HEK293T (cell line): ENCODE measurements around the gene PLXND1.

Experiments used
- ELF4 ChIP-seq: fragments of 450-650 bp; IDR thresholded peaks from 2 replicates; pipeline ENCODE4 v1.6.1; 2017; ENCODE audit warnings: antibody characterized with exemption
- TARDBP ChIP-seq: fragments of 450-650 bp; IDR thresholded peaks from 2 replicates; pipeline ENCODE4 v1.6.1; 2016

GRCh38 chr3:129595544-129596193 is 10.8 kb downstream of the PLXND1 start:
- no peak for TF ChIP-seq TARDBP
- no peak for TF ChIP-seq ELF4
